NK-92 treated with Interleukin-12 subunit alpha and Interleukin-12 subunit beta, amount 100 ng/mL, for 24 hours (cell line): ENCODE results near the gene MBNL1.
"Not testable (repeated sequence)": the region's sequence is repeated elsewhere in the genome, so short reads cannot be mapped to it uniquely, and the experiment has no call there.

Source experiments
- DNase-seq: peaks from one replicate; lab custom pipeline; 2025; lab: John Stamatoyannopoulos, UW

MBNL1 gene

DNA sequence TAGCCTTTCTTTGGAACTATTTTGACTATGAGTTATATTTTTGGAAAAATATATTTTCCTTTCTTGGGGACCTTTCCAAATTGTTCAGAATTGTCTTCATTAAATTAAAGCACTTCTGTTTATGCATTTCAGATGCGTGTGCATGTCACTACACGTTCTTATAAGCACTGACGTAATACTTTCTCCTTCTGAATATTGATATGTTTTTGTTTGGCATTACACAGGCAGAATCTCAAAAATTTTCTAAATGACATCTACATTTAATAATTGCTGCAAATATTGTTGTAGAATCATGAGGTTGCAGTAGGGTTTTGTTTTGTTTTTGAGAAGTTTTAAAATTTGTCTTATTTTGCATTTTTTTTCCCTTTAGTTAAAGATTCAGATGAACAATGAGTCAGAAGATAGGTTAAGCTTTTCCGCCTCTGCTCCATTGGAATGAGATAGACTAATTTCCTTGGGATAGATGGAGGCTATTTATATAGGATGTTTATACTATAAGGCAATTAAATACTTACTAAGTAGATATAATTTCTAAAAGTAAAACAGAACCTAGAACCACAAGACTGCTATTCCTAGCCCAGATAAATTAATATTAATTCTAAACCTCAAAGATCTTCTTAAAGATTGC is 110.8 kb downstream of the MBNL1 start:
- no peak for DNase-seq

DNA sequence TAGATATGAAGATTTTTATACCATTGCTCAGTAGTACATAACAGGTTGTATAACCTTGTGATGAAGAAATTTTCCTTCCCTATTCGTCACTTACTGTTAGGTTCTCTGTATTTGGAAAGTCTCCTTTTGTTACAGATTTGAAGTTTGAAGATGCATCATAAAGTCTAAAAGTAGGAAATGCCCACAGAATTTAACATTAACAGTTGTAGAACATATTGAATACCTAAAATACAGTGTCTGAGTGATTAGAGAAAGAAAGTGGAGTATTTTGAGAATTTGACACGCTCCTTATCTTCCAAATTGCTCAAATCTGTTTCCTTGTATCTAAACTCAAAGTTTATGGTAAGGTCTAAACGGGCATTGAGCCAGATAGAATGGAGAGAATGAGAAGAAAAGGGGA is 111.3 kb downstream of the MBNL1 start:
- DNase-seq, result no peak

DNA sequence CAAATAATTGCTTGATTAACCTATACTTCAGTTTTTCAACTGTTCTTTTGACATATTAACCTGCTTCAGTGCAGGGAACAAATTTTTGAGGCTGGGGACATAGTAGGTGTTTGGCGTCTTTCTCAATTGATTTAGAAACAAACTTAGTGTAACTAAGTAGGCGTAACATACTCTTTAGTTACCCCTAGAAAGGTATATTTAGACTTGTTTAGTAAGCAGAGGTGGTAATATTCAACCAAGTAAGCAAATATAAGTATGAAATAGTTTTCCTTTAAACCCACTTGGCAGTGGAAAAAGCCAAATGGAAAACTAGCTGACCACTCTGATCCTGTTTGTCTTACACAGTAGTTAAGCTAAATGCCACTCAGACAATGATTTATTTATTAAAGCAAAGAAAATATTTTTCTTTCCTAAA is 113.2 kb downstream of the MBNL1 start:
- no peak for DNase-seq

DNA sequence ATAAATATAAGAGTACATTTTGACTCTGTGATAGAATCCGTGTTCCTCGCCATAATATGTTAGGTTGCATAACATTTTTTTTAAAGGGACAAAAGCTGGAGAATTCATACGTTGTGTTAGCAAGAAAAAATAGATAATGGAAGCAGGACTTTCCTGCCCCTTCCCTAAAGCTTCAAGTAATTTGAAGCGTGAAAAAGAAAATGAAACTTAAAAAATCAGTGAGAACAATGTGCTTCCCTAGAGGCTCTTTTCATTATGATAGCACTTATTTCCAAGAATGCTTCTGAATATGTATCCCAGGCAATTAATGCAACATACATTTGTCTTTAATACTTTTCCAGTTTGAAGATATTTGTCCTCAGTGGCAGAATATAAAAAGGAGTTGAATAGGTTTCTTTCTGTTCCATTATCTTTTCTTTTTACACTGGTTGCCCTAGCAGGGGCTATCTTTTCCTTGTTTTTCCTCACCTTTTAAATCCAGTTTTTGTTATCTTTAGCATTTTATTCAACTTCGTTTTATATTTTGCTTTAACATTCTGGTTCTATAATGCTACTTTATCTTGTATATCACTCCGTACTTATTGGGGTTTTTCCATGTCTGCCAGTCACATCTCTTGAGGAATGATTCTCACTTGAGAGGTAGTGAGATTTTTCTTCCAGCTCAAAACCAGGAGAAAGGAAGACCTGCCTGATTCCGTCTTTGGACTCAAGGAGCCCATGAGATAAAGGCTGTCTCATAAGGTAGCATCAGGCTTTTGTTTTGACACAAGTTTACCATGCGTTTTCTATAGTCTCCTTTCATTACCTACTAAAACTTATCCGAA is 113.8 kb downstream of the MBNL1 start:
- DNase-seq, result no peak

GRCh38 chr3:152383136-152383606 is 114.4 kb downstream of the MBNL1 start:
- DNase-seq, result no peak

DNA sequence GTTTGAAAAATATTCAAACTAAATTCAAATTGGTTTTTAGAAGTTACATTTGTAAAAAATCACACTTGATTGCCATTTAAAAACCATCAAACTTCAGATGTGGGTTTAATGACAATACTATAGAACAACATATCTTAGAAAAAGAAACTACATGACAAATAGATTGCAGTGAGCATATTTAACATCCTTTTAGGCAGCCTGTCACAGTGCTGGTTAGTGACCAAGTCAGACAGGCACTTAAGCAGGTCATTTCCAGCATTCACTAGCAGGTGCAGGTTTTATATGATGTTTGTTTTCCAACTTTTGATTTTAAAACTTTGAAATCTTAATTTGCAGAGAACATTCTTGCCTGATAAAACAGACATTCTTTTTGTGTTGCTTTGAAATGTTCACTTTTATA is 115.7 kb downstream of the MBNL1 start:
- no peak for DNase-seq

- DNase-seq, result no peak
Observed at GRCh38 chr3:152385761-152386160, 117.0 kb downstream of the MBNL1 start.

DNA sequence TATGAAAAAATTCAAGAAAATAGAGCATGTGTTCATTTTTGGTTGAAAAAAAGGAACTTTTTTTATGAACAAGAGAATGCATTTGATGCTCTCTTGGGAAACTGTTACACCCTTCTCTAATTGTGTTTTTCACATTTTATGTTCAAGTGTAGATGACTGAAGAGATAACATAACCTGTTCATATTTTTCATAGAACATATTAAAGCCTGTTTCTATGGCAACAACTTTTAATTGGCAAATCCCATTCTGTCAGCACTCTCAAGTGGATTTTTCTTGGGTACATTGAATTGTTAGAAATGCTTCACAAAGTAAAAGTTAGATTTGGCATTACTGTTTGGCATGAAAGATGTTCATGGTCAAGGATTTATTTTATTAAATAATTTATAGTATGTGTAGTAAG is 117.5 kb downstream of the MBNL1 start:
- DNase-seq, result no peak

GRCh38 chr3:152388631-152389030 is 119.9 kb downstream of the MBNL1 start:
- no peak for DNase-seq

DNA sequence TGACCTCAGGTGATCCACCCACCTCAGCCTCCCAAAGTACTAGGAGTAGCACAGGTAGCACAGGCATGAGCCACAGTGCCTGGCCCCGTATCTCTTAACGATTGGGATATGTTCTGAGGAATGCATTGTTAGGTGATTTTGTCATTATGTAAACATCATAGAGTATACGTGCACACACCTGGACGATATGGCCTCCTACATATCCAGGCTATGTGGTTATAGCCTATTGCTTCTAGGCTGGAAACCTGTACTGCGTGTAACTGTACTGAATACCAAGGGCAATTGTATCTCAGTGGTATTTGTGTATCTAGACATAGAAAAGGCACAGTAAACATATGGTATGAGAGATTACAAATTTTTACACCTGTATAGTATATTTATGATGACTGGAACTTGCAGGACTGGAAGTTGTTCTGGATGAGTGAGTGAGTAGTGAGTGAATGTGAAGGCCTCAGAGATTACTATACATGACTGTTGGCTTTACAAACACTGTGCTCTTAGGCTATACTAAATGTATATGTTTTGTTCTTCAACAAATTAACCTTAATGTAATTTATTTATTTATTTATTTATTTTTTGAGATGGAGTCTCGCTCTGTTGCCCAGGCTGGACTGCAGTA is 120.7 kb downstream of the MBNL1 start:
- DNase-seq, result no peak

GRCh38 chr3:152390647-152391046 is 121.9 kb downstream of the MBNL1 start:
- DNase-seq, result no peak

DNA sequence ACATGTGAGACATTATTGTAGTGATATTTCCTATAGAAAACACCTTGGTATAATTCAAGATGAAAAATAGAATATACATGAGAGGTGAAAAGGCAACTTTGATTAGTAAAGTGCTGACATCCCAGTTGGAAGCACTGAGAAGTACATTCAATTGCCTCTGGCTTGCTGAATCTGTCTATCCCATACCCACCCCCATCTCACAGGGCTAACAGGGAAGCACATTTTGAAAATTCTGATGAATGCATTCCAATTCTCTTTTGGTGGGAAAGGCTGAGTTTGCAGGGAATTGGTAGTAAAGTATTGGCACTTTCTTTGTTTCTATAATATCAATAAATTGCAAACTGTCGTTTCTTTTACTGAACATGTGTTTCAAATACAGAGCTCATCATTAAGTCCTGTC is 122.9 kb downstream of the MBNL1 start:
- DNase-seq, result no peak

DNA sequence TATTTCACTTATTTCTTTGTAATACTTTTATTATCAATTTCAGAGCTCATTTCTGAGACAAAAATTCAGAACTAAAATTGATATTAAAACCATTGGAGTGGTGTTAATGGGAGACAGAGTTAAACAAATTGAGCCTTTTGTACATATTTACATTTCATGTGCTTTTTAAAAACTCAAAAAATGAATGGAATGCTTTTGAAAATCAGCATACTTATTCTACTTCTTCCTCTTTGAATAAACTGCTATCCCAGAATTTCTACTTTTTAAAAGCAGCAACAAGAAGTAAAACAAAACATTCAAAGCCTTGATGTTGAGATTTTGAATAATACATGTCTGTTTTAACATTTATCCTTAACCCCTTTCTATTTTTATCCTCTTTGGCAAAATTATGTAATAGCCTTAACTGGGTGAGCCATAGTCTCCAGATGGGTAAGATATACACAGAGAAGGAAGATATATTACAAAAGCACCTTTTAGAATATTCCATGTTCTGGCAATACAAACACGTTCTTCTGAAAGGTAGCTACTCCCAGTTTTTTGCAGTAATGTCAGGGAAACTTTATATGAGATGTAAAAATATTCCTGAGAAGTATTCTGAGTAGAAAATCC is 123.6 kb downstream of the MBNL1 start:
- DNase-seq, result no peak

GRCh38 chr3:152394246-152394645 is 125.5 kb downstream of the MBNL1 start:
- DNase-seq, result no peak

- no peak for DNase-seq
Observed at GRCh38 chr3:152395764-152396163, 127.0 kb downstream of the MBNL1 start.

DNA sequence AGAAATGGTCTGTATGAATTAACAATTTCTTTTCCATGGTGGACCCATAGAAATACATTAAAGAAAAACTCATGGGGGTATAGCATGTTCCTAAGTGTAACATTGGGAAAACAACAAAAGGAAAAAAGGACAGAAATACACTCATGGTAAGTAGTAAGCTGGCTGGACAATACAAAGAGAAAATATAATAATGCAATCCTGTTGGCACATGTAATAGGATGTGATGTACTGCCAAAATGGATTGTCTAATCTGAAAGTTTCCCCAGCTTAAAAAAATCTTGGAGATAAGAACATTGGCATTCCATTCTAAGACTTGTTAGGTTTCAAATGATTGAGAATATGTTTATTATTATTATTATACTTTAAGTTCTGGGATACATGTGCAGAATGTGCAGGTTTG is 128.1 kb downstream of the MBNL1 start:
- DNase-seq, result no peak

DNA sequence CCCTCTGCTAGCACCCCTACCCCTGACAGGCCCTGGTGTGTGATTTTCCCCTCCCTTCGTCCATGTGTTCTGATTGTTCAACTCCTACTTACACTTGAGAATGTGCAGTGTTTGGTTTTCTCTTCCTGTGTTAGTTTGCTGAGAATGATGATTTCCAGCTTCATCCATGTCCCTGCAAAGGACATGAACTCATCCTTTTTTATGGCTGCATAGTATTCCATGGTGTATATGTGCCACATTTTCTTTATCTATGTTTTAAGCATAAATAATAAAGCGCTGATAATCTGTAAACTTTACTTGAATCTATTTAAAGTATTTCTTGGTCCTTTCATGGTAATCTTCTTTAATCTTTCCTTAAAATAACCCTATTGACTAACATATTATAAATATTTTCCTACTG is 128.6 kb downstream of the MBNL1 start:
- not testable (repeated sequence) for DNase-seq

GRCh38 chr3:152398495-152398894 is 129.8 kb downstream of the MBNL1 start:
- no peak for DNase-seq

GRCh38 chr3:152399374-152399773 is 130.6 kb downstream of the MBNL1 start:
- DNase-seq, result no peak

- no peak for DNase-seq
Observed at GRCh38 chr3:152400887-152401286, 132.2 kb downstream of the MBNL1 start.

DNA sequence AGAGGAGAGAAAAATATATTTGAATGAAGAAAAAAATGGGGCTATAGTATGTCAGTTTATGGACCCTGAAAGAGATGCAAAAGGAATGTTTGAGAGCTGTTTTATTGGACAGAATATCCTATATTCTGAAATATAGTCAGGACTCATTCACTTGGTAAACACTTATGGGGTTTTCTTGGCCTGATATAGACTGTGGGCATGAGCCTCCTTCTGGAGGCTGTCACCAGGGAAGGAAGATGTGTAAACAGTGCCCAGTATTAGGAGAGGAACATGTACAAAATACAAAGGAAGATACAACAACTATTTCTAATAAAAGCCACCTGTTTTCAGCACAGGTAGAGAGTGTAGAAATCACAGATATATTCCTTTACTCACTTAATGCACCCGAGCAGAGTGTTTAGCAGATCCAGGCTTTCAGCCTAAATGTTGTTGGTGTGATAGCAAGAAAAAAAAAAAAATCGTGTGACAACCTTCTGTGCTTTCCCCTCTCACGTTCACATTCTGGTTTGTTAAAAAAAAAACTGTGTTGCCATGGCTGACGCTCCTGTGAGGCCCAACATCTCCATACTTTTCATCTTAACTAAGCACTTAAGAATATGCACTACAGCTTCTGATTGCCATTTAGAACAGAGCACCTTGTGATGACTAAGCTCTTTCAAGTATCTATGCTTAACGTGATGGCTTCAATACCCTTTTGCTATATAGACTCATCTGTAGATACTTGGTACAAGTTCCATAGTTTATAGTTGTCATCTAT is 134.1 kb downstream of the MBNL1 start:
- no peak for DNase-seq

DNA sequence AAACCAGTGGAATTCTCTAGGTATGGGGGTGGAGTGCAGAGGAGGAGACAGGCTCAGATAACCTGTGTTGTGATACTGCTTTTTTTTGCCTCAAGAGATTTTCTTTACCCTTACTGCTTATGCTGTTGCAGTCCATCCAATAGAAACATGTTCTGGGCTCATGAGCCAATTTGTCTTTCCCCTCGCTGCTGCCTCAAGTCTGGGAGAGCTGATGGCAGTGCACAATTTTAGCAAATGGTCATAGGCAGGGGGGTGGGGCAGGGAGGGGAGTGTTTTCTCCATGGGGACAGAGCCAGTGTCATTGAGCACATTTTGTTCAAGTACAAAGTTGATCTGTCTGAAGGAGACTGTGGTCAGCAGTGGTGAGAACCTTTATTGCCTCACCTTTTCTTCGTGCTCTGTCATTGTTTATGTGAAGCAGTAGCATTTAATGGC is 134.9 kb downstream of the MBNL1 start:
- no peak for DNase-seq
